ENCODE data around the gene ART1.

Gene ART1

GRCh38 chr11:3685923-3686322 is 41.0 kb downstream of the ART1 start:
- H3K27ac ChIP-seq, result no peak overlapping the region
- POLR2A ChIA-PET (ENCODE audit: low non-redundant PET), result no interaction called here
- CTCF ChIA-PET, result no interaction called here
- DNase-seq (ENCODE audit: low spot score), result no peak
- no peak for TF ChIP-seq CTCF (conservative IDR thresholded peaks at IDR 0.05; ENCODE audit: low read depth)

DNA sequence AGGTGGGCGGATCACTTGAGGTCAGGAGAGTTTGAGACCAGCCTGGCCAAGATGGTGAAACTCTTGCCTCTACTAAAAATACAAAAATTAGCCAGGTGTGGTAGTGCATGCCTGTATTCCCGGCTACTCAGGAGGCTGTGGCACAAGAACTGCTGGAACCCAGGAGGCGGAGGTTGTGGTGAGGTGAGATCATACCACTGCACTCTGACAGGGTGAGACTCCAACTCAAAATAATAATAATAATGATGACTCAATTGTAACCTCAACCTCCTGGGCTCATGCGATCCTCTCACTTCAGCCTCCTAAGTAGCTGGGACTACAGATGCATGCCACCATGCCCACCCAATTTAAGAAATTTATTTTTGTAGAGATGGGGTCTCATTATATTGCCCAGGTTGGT is 41.8 kb downstream of the ART1 start:
- H3K27ac ChIP-seq, result no peak overlapping the region
- CTCF ChIA-PET, result interaction anchor here (0.5 kb wide), 1 partner anchor 1542 kb away, joined by 3 read pairs; no protein-coding TSS in a partner anchor
- no peak for DNase-seq (ENCODE audit: low spot score)
- no peak for TF ChIP-seq CTCF (conservative IDR thresholded peaks at IDR 0.05; ENCODE audit: low read depth)
- POLR2A ChIA-PET (ENCODE audit: low non-redundant PET), result no interaction called here

DNA sequence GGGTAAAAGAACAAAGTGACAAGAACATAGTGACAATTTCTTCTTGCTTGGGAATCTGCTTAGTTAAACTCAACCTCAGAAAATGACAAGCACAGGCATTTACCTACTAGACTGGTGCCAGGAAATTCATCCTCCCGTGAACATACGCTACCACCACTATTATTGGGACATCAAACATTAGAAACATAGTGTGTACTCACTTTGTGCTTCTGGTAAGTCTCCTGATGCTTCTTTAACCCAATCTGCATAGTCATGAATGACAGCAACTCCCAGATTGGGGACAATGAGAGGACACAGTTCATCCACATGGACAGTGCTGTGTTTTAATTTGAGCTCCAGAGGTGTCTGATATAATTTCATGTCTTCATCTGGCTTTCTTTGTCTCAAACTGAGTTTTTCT is 55.5 kb downstream of the ART1 start:
- POLR2A ChIA-PET (ENCODE audit: low non-redundant PET), result no interaction called here
- no peak overlapping the region for H3K27ac ChIP-seq
- TF ChIP-seq CTCF (conservative IDR thresholded peaks at IDR 0.05; ENCODE audit: low read depth), result no peak
- CTCF ChIA-PET, result no interaction called here
- no peak for DNase-seq (ENCODE audit: low spot score)

GRCh38 chr11:3700910-3701309 is 56.0 kb downstream of the ART1 start:
- TF ChIP-seq CTCF (conservative IDR thresholded peaks at IDR 0.05; ENCODE audit: low read depth), result no peak
- no peak overlapping the region for H3K27ac ChIP-seq
- CTCF ChIA-PET, result no interaction called here
- no peak for DNase-seq (ENCODE audit: low spot score)
- POLR2A ChIA-PET (ENCODE audit: low non-redundant PET), result no interaction called here

GRCh38 chr11:3703383-3703782 is 58.5 kb downstream of the ART1 start:
- POLR2A ChIA-PET (ENCODE audit: low non-redundant PET), result no interaction called here
- CTCF ChIA-PET, result interaction anchor here (0.7 kb wide), 1 partner anchor 22 kb away, joined by 3 read pairs; no protein-coding TSS in a partner anchor
- no peak for TF ChIP-seq CTCF (conservative IDR thresholded peaks at IDR 0.05; ENCODE audit: low read depth)

DNA sequence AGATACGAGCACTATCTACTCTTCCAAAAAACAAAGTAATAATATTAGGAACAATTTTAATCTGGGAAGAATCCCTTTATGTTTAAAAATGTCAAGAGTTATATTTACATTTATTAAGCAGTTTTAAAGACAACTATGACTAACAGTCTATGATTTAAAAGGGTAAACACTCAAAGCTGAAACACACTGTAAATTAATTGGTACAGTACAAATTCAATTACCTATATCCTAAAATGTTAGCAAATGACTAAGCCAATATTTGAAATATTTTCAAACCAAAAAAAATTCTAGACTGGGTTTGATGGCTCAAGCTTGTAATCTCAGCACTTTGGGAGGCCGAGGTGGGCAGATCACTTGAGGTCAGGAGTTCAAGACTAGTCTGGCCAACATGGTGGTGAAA is 62.2 kb downstream of the ART1 start:
- H3K27ac ChIP-seq, result no peak overlapping the region
- no peak for DNase-seq (ENCODE audit: low spot score)
- ChIA-PET POLR2A (ENCODE audit: low non-redundant PET) (no interaction called here), CTCF (no interaction called here)
- no peak for TF ChIP-seq CTCF (conservative IDR thresholded peaks at IDR 0.05; ENCODE audit: low read depth)

More at GRCh38 chr11:3703383-3703782, 58.5 kb downstream of the ART1 start:
- H3K27ac ChIP-seq, result no peak overlapping the region
- DNase-seq (ENCODE audit: low spot score), result no peak

DNA sequence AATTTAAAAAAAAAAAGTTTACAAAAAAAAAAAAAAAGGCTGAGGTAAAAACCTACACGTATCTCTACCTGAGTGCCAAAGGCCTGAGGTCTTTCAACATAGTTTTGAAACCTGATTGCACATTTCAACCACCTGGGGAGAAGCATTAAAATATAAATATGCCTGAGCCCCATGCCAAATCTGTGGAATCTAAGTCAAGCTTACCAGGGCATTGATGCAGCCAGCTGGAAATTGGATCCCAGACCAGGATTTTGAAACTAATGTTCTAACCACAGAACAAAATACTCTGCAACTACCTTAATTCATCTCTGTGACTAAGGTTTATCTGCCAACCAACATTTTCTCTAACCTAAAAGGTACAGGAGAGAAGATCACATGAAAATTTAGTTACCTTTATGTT is 65.0 kb downstream of the ART1 start:
- DNase-seq (ENCODE audit: low spot score), result no peak
- TF ChIP-seq CTCF (conservative IDR thresholded peaks at IDR 0.05; ENCODE audit: low read depth), result no peak
- POLR2A ChIA-PET (ENCODE audit: low non-redundant PET), result no interaction called here
- no peak overlapping the region for H3K27ac ChIP-seq
- CTCF ChIA-PET, result interaction anchor here (0.7 kb wide), 1 partner anchor 101 kb away, joined by 4 read pairs; no protein-coding TSS in a partner anchor

Data from RWPE1 (cell line).